Activated naive CD8-positive, alpha-beta T cell treated with anti-CD3 and anti-CD28 coated beads, Interleukin-2, amount 10 ng/mL, durations not matched to agents 7 days and 5 days (primary cell): Measurements from ENCODE around the gene RNU1-3. TPM values are rescaled to one million over a fixed set of nuclear protein-coding genes. Genes with fewer than 3 reads are reported as not detected.
"Not testable (repeated sequence)": the region's sequence is repeated elsewhere in the genome, so short reads cannot be mapped to it uniquely, and the experiment has no call there.

Experiments used
- ATAC-seq: fragments of 150-1000 bp; cut with Tn5 transposase; one replicate; pipeline ENCODE4 v1.10.0; 2021; ENCODE audit warnings: low read depth, moderate library complexity
- POLR2A ChIA-PET: fragments of 350-600 bp; sonication (Branson Sonifier 250); formaldehyde crosslinking; loops from one replicate; lab custom pipeline; 2021; ENCODE audit warnings: antibody characterized with exemption; lab: Charles Lee
- DNase-seq: peaks from one replicate; pipeline ENCODE4 v3.0.0; 2021
- H3K27ac Mint-ChIP-seq: one replicate; pipeline ENCODE4 v1.8.0; 2022; ENCODE audit warnings: mild to moderate bottlenecking, mixed read lengths
- H3K27me3 Mint-ChIP-seq: one replicate; pipeline ENCODE4 v1.8.0; 2022; ENCODE audit warnings: mild to moderate bottlenecking, moderate library complexity, mixed read lengths
- H3K36me3 Mint-ChIP-seq: one replicate; pipeline ENCODE4 v1.8.0; 2021; ENCODE audit warnings: mild to moderate bottlenecking, mixed read lengths
- H3K4me1 Mint-ChIP-seq: one replicate; pipeline ENCODE4 v1.8.0; 2021; ENCODE audit warnings: mixed read lengths
- H3K4me3 Mint-ChIP-seq: one replicate; pipeline ENCODE4 v1.8.0; 2022; ENCODE audit warnings: mild to moderate bottlenecking, moderate library complexity, mixed read lengths
- H3K9me3 Mint-ChIP-seq: one replicate; pipeline ENCODE4 v1.8.0; 2021; ENCODE audit warnings: mixed read lengths
- total RNA-seq, 2 experiments: library from RNA; stranded (reverse); gene quantifications; one replicate each; pipeline ENCODE4 v1.2.3, GENCODE V29; 2021

RNU1-3 gene
- total RNA-seq, 2 experiments from 2014 or later: 3,257 to 3,430 TPM

DNA sequence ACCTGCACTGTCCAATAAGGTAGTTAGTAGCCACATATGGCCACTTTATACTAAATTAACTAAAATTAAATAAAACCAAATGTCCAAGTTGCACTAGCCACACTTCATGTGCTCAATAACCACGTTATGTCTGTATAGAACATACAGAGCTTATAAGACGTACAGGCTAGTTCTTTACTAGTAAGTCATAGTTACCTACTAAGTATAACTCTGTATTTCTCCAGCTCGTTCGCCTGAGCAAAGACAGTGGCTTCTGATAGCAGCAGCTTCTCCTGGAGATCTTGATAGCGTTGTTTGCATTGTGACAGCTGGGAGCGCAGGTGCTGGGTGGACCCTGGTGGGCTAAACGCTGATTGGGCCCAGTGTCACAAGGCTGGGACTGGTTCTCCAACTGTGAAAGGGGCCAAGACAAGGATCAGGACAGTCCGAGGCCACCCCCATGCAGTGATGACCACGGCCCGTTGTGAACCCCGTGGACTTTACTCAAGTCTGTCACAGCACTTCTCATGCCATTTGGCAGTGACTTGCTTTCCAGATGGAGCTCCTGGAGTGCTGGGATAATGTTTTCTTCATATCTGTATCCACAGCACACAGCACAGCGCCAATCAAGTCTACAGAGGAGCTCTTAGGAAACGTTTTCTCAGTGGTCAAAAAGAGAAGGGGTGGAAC is 20.5 kb upstream of the RNU1-3 start:
- H3K4me1 Mint-ChIP-seq, H3K27me3 Mint-ChIP-seq, H3K9me3 Mint-ChIP-seq, H3K36me3 Mint-ChIP-seq, H3K27ac Mint-ChIP-seq, ATAC-seq, POLR2A ChIA-PET, DNase-seq, H3K4me3 Mint-ChIP-seq: not testable (repeated sequence)

- H3K4me3 Mint-ChIP-seq, POLR2A ChIA-PET, H3K4me1 Mint-ChIP-seq, H3K36me3 Mint-ChIP-seq, ATAC-seq, DNase-seq, H3K27ac Mint-ChIP-seq, H3K9me3 Mint-ChIP-seq, H3K27me3 Mint-ChIP-seq: not testable (repeated sequence)
Observed at GRCh38 chr1:16685445-16686371, 19.0 kb upstream of the RNU1-3 start.

- H3K27ac Mint-ChIP-seq, H3K4me3 Mint-ChIP-seq, H3K9me3 Mint-ChIP-seq, H3K36me3 Mint-ChIP-seq, DNase-seq, POLR2A ChIA-PET, H3K4me1 Mint-ChIP-seq: not testable (repeated sequence)
- peak; percentile 42 for ATAC-seq
- peaks cover 11% of the 10 kb centered on the region for H3K27me3 Mint-ChIP-seq
Observed at GRCh38 chr1:16684738-16685337, 18.1 kb upstream of the RNU1-3 start.

- not testable (repeated sequence) for H3K27ac Mint-ChIP-seq
Observed at GRCh38 chr1:16684152-16684551, 17.4 kb upstream of the RNU1-3 start.

DNA sequence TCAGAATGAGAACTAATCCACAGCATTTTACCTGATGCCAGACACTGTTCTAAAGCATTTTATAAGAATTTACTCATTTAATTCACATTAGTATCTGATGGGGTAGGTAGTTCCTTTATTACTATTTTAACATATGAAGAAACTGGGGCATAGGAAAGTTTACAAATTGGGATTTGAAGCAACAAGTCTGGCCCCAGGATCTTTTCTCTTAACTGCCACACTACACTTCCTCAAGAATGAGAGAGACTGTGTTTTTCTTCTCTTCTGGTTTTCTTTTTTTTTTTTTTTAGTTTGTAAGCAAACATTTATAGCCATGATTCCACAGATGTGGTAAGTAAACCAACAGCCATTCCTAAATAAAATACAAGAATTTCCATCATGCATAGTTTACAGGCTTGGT is 16.1 kb upstream of the RNU1-3 start:
- H3K9me3 Mint-ChIP-seq, H3K27ac Mint-ChIP-seq, H3K36me3 Mint-ChIP-seq, H3K4me3 Mint-ChIP-seq, ATAC-seq, H3K4me1 Mint-ChIP-seq, DNase-seq, POLR2A ChIA-PET: not testable (repeated sequence)
- peaks cover 28% of the 10 kb centered on the region for H3K27me3 Mint-ChIP-seq

More at GRCh38 chr1:16684152-16684551, 17.4 kb upstream of the RNU1-3 start:
- H3K4me1 Mint-ChIP-seq, DNase-seq, POLR2A ChIA-PET, H3K4me3 Mint-ChIP-seq, H3K36me3 Mint-ChIP-seq, ATAC-seq, H3K9me3 Mint-ChIP-seq: not testable (repeated sequence)
- peaks cover 16% of the 10 kb centered on the region for H3K27me3 Mint-ChIP-seq

DNA sequence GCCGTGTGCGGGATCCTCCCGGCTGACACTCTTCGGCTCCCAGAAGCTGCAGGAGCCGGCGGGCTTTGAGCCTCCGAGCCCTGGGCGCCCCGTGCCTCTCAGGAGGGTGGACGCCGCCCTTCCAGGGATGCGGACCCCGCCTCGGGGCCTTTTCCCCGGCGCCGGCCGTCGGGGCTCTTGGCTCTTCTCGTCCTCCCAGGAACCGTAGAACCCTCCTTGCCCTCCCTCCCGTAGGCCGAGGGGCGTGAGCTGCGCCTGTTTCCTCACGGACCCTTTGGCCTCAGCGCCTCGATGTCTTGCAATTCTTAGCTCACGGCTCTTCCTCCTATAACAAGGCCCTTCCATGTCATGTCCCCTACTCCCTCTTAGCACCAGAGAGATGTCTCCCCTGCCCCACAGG is 13.6 kb upstream of the RNU1-3 start:
- H3K36me3 Mint-ChIP-seq, POLR2A ChIA-PET, ATAC-seq, H3K27ac Mint-ChIP-seq, DNase-seq, H3K9me3 Mint-ChIP-seq, H3K4me3 Mint-ChIP-seq: not testable (repeated sequence)
- Mint-ChIP-seq H3K4me1 (peaks cover 12% of the 10 kb centered on the region), H3K27me3 (peaks cover 38% of the 10 kb centered on the region)

- no peak for DNase-seq
- ATAC-seq: peak; percentile 56
- Mint-ChIP-seq H3K9me3 (no peaks in the 10 kb centered on the region), H3K36me3 (no peaks in the 10 kb centered on the region), H3K27ac (no peak overlapping the region), H3K4me3 (peak overlapping the region; percentile 16), H3K27me3 (peaks cover 44% of the 10 kb centered on the region), H3K4me1 (peaks cover 12% of the 10 kb centered on the region)
- POLR2A ChIA-PET: no interaction called here
Observed at GRCh38 chr1:16677552-16678431, 11.0 kb upstream of the RNU1-3 start.

DNA sequence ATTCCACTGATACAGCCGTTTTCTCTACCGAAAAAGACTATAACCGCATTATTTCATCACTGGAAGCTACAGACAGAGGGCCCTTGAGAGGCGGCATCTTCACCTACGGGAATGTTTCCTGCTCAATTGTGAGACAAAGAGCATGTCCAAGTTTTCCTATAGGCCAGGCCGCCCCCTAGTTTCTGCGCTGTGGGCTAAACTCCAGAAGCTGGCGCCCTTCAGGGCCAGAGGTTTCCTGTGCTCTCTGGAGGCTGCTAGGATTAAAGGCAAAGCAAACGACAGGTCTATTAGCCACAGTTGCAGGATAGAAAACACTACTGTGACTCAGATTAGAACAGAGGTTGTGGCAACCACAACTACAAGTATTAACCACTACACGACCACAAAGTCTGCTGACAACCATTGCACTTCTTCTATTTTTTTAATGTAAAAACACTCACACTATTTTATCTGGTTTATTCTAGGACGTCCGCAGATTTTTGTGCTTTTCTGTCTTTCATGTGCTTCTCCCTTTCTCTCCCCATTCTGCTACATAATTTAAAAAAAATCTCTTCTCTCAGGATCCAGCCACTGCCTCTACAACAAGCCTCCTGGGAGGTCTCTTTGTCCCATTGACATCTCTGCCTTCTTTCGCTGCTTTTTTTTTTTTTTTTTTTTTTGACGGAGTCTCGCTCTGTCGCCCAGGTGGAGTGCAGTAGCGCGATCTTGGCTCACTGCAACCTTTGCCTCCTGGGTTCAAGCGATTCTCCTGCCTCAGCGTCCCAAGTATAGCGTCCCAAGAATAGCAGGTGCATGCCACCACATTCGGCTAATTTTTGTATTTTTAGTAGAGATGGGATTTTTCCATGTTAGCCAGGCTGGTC is 10.1 kb upstream of the RNU1-3 start:
- peak overlapping the region; percentile 22 for H3K4me3 Mint-ChIP-seq
- H3K27me3 Mint-ChIP-seq: peaks cover 44% of the 10 kb centered on the region
- H3K36me3 Mint-ChIP-seq, ATAC-seq, H3K27ac Mint-ChIP-seq, DNase-seq, H3K9me3 Mint-ChIP-seq, POLR2A ChIA-PET: not testable (repeated sequence)
- peaks cover 12% of the 10 kb centered on the region for H3K4me1 Mint-ChIP-seq

GRCh38 chr1:16675118-16675510 is 8.4 kb upstream of the RNU1-3 start:
- H3K4me1 Mint-ChIP-seq: peaks cover 12% of the 10 kb centered on the region
- ATAC-seq, H3K36me3 Mint-ChIP-seq, DNase-seq, H3K4me3 Mint-ChIP-seq, H3K27ac Mint-ChIP-seq, H3K9me3 Mint-ChIP-seq, POLR2A ChIA-PET: not testable (repeated sequence)
- H3K27me3 Mint-ChIP-seq: peaks cover 41% of the 10 kb centered on the region

- H3K27ac Mint-ChIP-seq, POLR2A ChIA-PET, DNase-seq, ATAC-seq, H3K9me3 Mint-ChIP-seq, H3K36me3 Mint-ChIP-seq, H3K4me3 Mint-ChIP-seq: not testable (repeated sequence)
- Mint-ChIP-seq H3K4me1 (peaks cover 11% of the 10 kb centered on the region), H3K27me3 (peaks cover 34% of the 10 kb centered on the region)
Observed at GRCh38 chr1:16673976-16674375, 7.2 kb upstream of the RNU1-3 start.

DNA sequence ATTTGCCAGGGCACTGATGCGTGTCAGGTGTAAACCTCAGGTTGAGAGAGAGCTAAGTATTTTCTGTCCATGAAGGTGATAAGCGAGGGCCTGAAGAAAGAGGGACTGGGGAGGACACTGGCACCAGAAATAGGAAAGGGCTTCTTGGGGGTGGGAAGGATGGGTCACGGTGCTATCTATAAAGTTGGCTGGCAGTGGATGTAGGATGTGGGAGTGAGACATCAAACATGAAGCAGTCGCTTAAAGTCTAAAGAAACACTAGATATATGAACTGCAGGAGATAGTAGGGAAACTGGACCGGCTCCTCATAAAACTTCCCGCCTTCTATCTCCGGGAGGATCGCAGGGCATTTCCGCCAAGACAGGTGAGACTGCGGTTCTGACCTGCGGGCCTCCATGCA is 912 bp downstream of the RNU1-3 start:
- ATAC-seq, POLR2A ChIA-PET, H3K27ac Mint-ChIP-seq, H3K4me3 Mint-ChIP-seq, H3K36me3 Mint-ChIP-seq, H3K9me3 Mint-ChIP-seq, H3K4me1 Mint-ChIP-seq, H3K27me3 Mint-ChIP-seq, DNase-seq: not testable (repeated sequence)

GRCh38 chr1:16658234-16658633 is 8.5 kb downstream of the RNU1-3 start:
- H3K9me3 Mint-ChIP-seq, DNase-seq, POLR2A ChIA-PET, H3K27me3 Mint-ChIP-seq, H3K36me3 Mint-ChIP-seq, ATAC-seq, H3K27ac Mint-ChIP-seq, H3K4me1 Mint-ChIP-seq, H3K4me3 Mint-ChIP-seq: not testable (repeated sequence)
